Spinal cord (tissue), 10 donors: Measurements from ENCODE around the gene PGM2. TPM values are rescaled to one million over a fixed set of nuclear protein-coding genes. Genes with fewer than 3 reads are reported as not detected.
A peak's percentile ranks its signal among the peaks of the same experiment; 100 is the strongest.

ENCODE experiments used
- DNase-seq, 6 donors: peaks; one replicate each; pipeline versions ENCODE4 v3.0.0 to v3.0.0-alpha.2; 2013 to 2015; ENCODE audit warnings: low spot score in 6 of 6, low read depth in 4 of 6
- H3K27ac ChIP-seq: one replicate; pipeline ENCODE4 v1.5.1; 2013; ENCODE audit warnings: low read depth, low read length, control low read depth
- H3K27me3 ChIP-seq: one replicate; pipeline ENCODE4 v1.6.1; 2013; ENCODE audit warnings: low read length; ENCODE audit not compliant: control insufficient read depth, insufficient read depth
- H3K36me3 ChIP-seq: one replicate; pipeline ENCODE4 v1.6.1; 2013; ENCODE audit warnings: low read length; ENCODE audit not compliant: control insufficient read depth, insufficient read depth
- H3K4me1 ChIP-seq: one replicate; pipeline ENCODE4 v1.6.1; 2013; ENCODE audit warnings: low read length; ENCODE audit not compliant: control insufficient read depth, insufficient read depth
- H3K4me3 ChIP-seq: one replicate; pipeline ENCODE4 v1.5.1; 2013; ENCODE audit warnings: low read depth, low read length, control low read depth
- H3K9me3 ChIP-seq: one replicate; pipeline ENCODE4 v1.6.1; 2013; ENCODE audit warnings: low read length; ENCODE audit not compliant: control insufficient read depth, insufficient read depth
- WGBS: methylation state at CpG from one replicate; pipeline ENCODE4 v1.1.5; 2013; ENCODE audit warnings: missing lambda C conversion rate; ENCODE audit not compliant: insufficient coverage; 5-methylcytosine and 5-hydroxymethylcytosine counted together
- polyA plus RNA-seq, 2 donors: library from polyadenylated mRNA; unstranded; fragments of 120-200 nt; gene quantifications; one replicate each; pipeline ENCODE4 v1.2.1, GENCODE V29; 2013; ENCODE audit not compliant: insufficient read length in 2 of 2
- total RNA-seq, 2 donors: library from RNA; depleted of rRNA in 1 of 2; stranded (reverse); fragments of 120-200 nt in 1 of 2; fragments of >200 nt in 1 of 2; gene quantifications; one replicate each; pipeline versions ENCODE4 v1.2.3 to v1.2.4, GENCODE V29; 2013 to 2014
- donor health status: healthy.

The PGM2 gene
- total and polyA plus RNA-seq, 4 donors, result 18.7 to 28.5 (median 25.9) TPM

DNA sequence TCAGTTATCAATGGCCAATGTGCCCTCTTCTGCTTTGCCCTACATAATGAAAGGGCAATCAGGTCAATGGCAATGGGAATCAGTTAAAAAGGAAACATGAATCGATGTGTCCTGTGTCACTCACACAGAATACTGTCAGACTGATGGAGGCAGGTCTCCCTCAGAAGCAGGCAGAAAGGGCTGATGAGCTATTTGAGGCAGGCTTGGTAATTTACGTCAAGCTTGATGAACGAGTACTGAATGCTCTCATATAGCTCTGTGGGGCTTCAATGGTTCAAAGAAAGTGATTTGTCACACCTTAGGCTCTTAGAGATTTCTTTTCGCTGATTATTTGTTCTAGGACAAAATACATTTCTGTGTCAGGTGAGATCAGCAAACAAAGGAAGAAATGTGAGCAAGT, 41.8 kb downstream of the PGM2 start:
- 63% methylated on average over 3 of the region's 4 CpGs for WGBS
- peaks cover 4% of the 10 kb centered on the region for H3K4me1 ChIP-seq
- no peak overlapping the region for H3K27ac ChIP-seq
- H3K4me3 ChIP-seq, result no peak overlapping the region
- H3K36me3 ChIP-seq, result no peaks in the 10 kb centered on the region
- no peaks in the 10 kb centered on the region for H3K9me3 ChIP-seq
- DNase-seq, result peak in 1 of 6 donors; percentile 32
- H3K27me3 ChIP-seq, result no peaks in the 10 kb centered on the region

DNA sequence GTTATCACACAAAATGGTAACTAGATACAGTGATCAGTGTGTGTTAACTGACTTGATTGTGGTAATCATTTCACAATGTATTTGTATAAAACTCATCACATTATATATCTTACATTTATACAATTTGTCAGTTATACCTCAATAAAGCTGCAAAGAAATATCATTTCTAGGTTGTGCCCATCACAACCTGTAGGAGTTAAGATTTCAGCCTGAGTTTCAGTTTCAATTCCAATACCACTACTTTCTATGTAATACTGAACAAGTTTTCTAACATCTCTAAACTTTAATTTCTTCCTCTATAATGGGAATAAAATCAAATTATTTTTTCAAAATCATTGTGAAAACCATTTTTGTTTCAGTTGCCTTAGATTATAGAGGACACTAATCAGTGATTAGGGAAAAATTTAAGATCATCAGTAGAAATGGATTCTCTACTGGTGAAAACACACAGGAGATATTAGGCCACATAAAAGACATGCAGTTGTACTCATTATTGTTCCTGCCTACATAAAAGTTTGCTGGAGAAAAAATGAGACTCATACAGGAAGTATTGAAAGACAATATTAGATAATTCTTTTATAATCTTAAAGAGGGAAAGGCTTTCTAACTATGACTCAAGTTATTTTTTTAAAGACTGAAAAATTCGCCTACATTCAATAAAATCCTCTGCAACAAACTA, 46.0 kb downstream of the PGM2 start:
- no peaks in the 10 kb centered on the region for H3K36me3 ChIP-seq
- WGBS, result no CpG with 5 or more reads among the region's 1 CpG
- no peak overlapping the region for H3K4me3 ChIP-seq

DNA sequence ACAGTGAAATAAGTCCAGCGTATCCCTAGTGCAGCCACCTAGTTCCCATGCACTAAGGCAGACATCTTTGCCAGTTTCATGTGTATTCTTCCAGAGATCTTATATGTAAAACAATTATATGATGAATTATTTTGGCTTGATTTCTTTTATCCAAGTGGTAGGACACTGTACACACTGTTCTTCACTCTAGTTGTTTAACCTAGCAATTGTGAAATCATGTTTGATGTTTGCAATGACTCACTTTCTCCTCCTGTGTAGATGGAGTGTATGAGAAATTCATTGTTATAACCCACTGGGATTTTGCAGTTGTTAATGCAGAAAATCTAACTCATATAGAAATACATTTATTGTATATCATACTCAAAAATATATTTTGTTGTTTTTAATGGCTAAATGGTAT, 46.9 kb downstream of the PGM2 start:
- WGBS, result no CpG with 5 or more reads among the region's 1 CpG
- no peak for DNase-seq
- no peaks in the 10 kb centered on the region for H3K4me1 ChIP-seq
- no peak overlapping the region for H3K4me3 ChIP-seq
- no peaks in the 10 kb centered on the region for H3K27me3 ChIP-seq
- no peaks in the 10 kb centered on the region for H3K36me3 ChIP-seq
- no peak overlapping the region for H3K27ac ChIP-seq
- no peaks in the 10 kb centered on the region for H3K9me3 ChIP-seq

More for the DNA sequence above, 46.0 kb downstream of the PGM2 start:
- Histone ChIP-seq H3K4me1 (no peaks in the 10 kb centered on the region), H3K27me3 (no peaks in the 10 kb centered on the region), H3K9me3 (no peaks in the 10 kb centered on the region), H3K27ac (no peak overlapping the region)
- DNase-seq, result peak in 1 of 6 donors; percentile 41

DNA sequence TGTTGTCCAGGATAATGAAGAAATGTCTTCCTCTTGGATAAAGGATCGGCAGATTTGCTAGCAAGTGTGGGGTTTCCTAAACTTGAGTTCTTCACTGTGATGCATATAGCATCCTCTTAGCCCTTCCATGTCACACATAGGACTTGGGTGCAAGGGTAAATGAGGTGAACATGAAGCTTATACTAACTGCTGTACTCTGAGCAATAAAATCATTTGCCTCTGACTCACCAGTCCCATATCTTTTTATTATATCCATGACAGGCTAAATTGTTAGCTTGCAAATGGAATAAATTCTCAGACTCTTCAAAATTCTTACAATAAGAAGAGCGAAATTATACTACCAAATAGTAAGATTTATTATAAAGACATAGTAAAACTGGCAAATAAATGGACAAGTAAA, 49.7 kb downstream of the PGM2 start:
- Histone ChIP-seq H3K36me3 (no peaks in the 10 kb centered on the region), H3K9me3 (no peaks in the 10 kb centered on the region), H3K4me3 (no peak overlapping the region), H3K27ac (no peak overlapping the region), H3K27me3 (no peaks in the 10 kb centered on the region), H3K4me1 (no peaks in the 10 kb centered on the region)
- no peak for DNase-seq
- WGBS, result no CpG with 5 or more reads among the region's 2 CpGs

DNA sequence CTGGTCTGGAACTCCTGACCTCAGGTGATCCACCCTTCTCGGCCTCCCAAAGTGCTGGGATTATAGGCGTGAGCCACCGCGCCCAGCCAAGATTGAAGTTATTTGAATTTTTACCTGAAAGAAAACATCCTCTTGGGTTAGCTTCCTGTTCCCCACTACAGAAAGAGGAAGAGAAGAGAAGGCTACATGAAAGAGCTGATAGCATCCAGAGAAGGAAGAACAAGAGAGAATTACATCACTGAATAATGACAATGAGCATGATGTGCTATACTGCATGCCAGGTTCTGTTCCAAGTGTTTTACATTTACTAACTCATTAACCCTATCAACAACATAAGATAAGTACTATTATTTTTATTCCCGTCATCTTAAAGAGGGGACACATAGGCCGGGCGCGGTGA, 52.9 kb downstream of the PGM2 start:
- H3K4me1 ChIP-seq, result no peaks in the 10 kb centered on the region
- H3K9me3 ChIP-seq, result no peaks in the 10 kb centered on the region
- 95% methylated on average over 4 of the region's 8 CpGs for WGBS
- DNase-seq, result no peak
- H3K27me3 ChIP-seq, result no peaks in the 10 kb centered on the region
- no peak overlapping the region for H3K27ac ChIP-seq
- H3K36me3 ChIP-seq, result no peaks in the 10 kb centered on the region
- no peak overlapping the region for H3K4me3 ChIP-seq

DNA sequence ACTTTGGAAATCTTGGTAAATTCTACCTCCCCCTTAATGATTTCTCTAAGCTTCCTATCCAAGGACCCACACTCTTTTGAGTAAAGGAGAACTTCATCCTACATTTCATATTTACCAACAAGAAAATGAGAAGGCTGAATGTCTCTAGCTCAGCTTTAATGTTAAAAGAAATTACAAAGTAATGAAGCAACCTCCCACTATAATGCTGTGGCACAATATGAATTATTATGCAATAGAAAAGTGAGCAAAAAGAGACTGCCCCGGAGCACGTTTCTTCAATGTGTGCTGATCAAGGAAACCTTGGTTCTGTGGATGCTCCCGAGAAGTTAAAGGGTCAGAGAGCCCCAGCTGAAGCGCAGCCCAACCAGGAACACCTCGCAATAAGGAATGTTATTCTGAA, 55.3 kb downstream of the PGM2 start:
- WGBS, result no CpG with 5 or more reads among the region's 5 CpGs
- H3K27me3 ChIP-seq, result no peaks in the 10 kb centered on the region
- no peak for DNase-seq
- no peaks in the 10 kb centered on the region for H3K4me1 ChIP-seq
- H3K9me3 ChIP-seq, result no peaks in the 10 kb centered on the region
- no peak overlapping the region for H3K4me3 ChIP-seq
- H3K27ac ChIP-seq, result no peak overlapping the region
- no peaks in the 10 kb centered on the region for H3K36me3 ChIP-seq

DNA sequence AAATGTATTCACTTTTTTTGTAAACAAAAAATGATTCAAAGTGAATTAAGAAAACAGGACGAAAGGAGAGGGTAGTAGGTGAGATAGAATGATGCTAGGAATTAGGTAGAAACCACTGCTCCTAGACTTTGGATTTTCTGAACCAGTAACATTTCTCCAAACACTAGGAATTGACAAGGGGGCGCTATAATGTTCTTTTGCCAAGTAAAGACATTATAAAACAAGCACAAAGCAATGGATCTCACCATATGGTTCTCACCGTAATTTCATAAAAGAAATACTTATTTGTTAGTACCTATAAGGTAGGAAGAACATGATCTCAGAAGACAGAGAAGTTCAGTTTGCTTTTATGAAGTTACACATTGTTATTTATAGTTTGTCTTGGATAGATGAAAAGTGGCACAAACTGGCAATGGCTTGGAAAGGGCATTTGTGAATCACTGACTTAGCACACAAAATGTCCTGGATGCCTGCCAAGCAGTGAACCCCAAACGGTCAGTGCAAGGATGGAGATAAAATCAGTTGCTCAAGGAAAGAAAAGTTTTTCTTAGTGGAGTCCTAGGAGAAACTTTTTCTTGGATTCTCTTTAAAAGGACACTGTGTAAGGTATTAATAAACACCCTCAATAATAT, 56.3 kb downstream of the PGM2 start:
- no CpG with 5 or more reads among the region's 4 CpGs for WGBS
- Histone ChIP-seq H3K9me3 (no peaks in the 10 kb centered on the region), H3K36me3 (no peaks in the 10 kb centered on the region), H3K27ac (no peak overlapping the region), H3K4me3 (no peak overlapping the region), H3K4me1 (no peaks in the 10 kb centered on the region), H3K27me3 (no peaks in the 10 kb centered on the region)
- no peak for DNase-seq

DNA sequence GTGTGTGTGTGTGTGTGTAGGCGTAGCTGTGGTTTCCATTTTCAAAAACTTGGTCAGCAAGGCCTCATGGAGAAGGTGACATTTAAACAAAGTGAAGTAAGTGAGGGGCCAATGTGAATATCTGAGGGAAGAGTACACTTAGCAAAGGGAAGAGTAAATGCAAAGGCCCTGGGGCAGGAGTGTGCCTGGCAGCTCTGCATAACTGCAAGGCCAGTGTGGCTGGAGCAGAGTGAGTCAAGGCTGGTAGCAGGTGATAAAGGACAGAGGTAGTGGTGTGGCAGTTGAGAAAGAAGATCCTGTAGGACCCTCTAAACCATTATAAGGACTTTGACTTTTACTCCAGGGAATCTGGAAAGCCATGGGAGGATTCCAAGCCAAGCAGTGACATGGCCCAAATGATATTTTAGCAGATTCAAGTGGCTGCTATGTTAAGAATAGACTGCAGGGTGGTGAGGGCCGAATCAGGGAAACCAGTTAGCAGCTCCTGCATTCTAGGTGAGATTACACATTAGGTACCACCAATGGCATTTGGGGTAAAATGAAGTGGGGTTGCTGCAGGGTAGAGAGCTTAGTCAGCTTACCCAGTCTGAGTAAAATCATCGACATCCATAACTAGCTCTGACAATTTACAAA, 58.5 kb downstream of the PGM2 start:
- no peak overlapping the region for H3K4me3 ChIP-seq
- no peaks in the 10 kb centered on the region for H3K9me3 ChIP-seq
- no peak overlapping the region for H3K27ac ChIP-seq
- DNase-seq, result no peak
- H3K4me1 ChIP-seq, result peaks cover 5% of the 10 kb centered on the region
- WGBS, result 100% methylated on average over 1 of the region's 3 CpGs
- H3K27me3 ChIP-seq, result peaks cover 3% of the 10 kb centered on the region
- no peaks in the 10 kb centered on the region for H3K36me3 ChIP-seq

DNA sequence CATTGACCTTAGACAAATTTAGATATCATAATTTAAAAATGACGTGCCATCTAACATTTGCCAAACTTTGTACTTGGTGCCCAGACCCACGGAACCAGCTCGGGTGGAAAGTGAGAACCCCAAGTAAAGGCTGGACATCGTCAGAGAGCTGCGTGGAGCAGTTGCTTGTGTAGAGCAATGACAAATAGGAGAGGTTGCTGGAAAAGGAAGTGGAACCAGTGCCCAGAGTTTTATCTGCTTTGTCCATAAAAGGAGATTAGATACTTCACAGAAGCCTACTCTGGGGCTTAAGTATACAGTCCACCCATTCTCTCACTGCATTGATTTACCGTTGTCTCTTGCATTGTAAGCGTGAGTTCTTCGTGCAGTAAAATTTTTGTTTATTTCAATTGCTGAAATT, 59.0 kb downstream of the PGM2 start:
- peaks cover 8% of the 10 kb centered on the region for H3K27me3 ChIP-seq
- WGBS, result 68% methylated on average over 4 of the region's 8 CpGs
- H3K4me3 ChIP-seq, result no peak overlapping the region
- no peak for DNase-seq
- H3K4me1 ChIP-seq, result peaks cover 10% of the 10 kb centered on the region
- no peak overlapping the region for H3K27ac ChIP-seq
- no peaks in the 10 kb centered on the region for H3K36me3 ChIP-seq
- no peaks in the 10 kb centered on the region for H3K9me3 ChIP-seq
